ENCODE data around the gene BTBD9. TPM values are rescaled to one million over a fixed set of nuclear protein-coding genes. Genes with fewer than 3 reads are reported as not detected.

Gene BTBD9
- total and polyA plus RNA-seq, 4 donors: 8.7 to 73.9 (median 28.3) TPM

DNA sequence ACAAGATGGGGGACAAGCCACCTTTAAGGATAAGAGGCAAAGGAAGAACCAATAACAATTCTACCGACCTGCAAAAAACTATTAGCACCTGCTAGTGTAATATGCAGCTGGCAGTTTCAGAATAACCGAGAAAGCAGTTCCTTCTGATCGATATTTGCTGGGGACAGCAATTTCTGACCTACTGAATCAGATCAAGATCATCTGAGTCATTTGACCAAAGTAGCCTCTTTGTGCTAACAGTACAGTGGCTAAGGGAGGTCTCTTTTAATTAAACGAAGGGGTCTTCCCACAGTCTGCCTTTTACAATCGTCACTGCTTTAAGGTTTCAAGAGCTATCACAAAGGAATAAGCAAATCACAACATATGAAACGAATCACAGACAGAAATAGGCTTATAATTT is 318.9 kb downstream of the BTBD9 start:
- no peak overlapping the region for H3K9ac ChIP-seq (ENCODE audit: insufficient read depth in 1 of 2, low read length in 2 of 2)
- peaks cover 0 to 19% (median 14%) of the 10 kb centered on the region in 5 donors for H3K4me1 ChIP-seq (ENCODE audit: control insufficient read depth in 5 of 5, insufficient read depth in 5 of 5, low read length in 5 of 5)
- H3K36me3 ChIP-seq (ENCODE audit: control insufficient read depth in 4 of 4, insufficient read depth in 4 of 4, low read length in 4 of 4): no peaks in the 10 kb centered on the region
- no peak for ATAC-seq (ENCODE audit: insufficient read depth, low FRiP score)
- H3K4me3 ChIP-seq: no peak overlapping the region
- no peak for DNase-seq
- H3K9me3 ChIP-seq (ENCODE audit: control insufficient read depth in 4 of 4, insufficient read depth in 3 of 4, low read length in 3 of 4): no peaks in the 10 kb centered on the region
- TF ChIP-seq CTCF (IDR thresholded peaks at IDR 0.05; ENCODE audit: control extremely low read depth, extremely low read depth): no peak
- no peaks in the 10 kb centered on the region for H3K27me3 ChIP-seq (ENCODE audit: control insufficient read depth in 3 of 3, insufficient read depth in 3 of 3, low read length in 2 of 3)
- 83 to 88% methylated on average over 6 of the region's 6 CpGs for WGBS, 2 donors
- no peak overlapping the region for H3K27ac ChIP-seq (ENCODE audit: low read depth in 1 of 2, low read length in 1 of 2)

GRCh38 chr6:38320358-38320757 is 319.4 kb downstream of the BTBD9 start:
- H3K9ac ChIP-seq (ENCODE audit: insufficient read depth in 1 of 2, low read length in 2 of 2): no peak overlapping the region
- H3K27me3 ChIP-seq (ENCODE audit: control insufficient read depth in 3 of 3, insufficient read depth in 3 of 3, low read length in 2 of 3): no peaks in the 10 kb centered on the region
- no peak overlapping the region for H3K4me3 ChIP-seq
- DNase-seq (no peak), ATAC-seq (ENCODE audit: insufficient read depth, low FRiP score) (no peak)
- TF ChIP-seq CTCF (IDR thresholded peaks at IDR 0.05; ENCODE audit: control extremely low read depth, extremely low read depth): no peak
- H3K9me3 ChIP-seq (ENCODE audit: control insufficient read depth in 4 of 4, insufficient read depth in 3 of 4, low read length in 3 of 4): no peaks in the 10 kb centered on the region
- H3K4me1 ChIP-seq (ENCODE audit: control insufficient read depth in 5 of 5, insufficient read depth in 5 of 5, low read length in 5 of 5): peaks cover 0 to 19% (median 14%) of the 10 kb centered on the region in 5 donors
- H3K27ac ChIP-seq (ENCODE audit: low read depth in 1 of 2, low read length in 1 of 2): no peak overlapping the region
- whole genome bisulfite sequencing, 2 donors: 70 to 77% methylated on average over 3 of the region's 3 CpGs
- H3K36me3 ChIP-seq (ENCODE audit: control insufficient read depth in 4 of 4, insufficient read depth in 4 of 4, low read length in 4 of 4): no peaks in the 10 kb centered on the region

GRCh38 chr6:38319256-38320212 is 320.2 kb downstream of the BTBD9 start:
- ATAC-seq (ENCODE audit: insufficient read depth, low FRiP score): no peak
- no peak overlapping the region for H3K4me3 ChIP-seq
- H3K27ac ChIP-seq (ENCODE audit: low read depth in 1 of 2, low read length in 1 of 2): no peak overlapping the region
- H3K9ac ChIP-seq (ENCODE audit: insufficient read depth in 1 of 2, low read length in 2 of 2): no peak overlapping the region
- no peaks in the 10 kb centered on the region for H3K9me3 ChIP-seq (ENCODE audit: control insufficient read depth in 4 of 4, insufficient read depth in 3 of 4, low read length in 3 of 4)
- no peak for DNase-seq
- no peak for TF ChIP-seq CTCF (IDR thresholded peaks at IDR 0.05; ENCODE audit: control extremely low read depth, extremely low read depth)
- peaks cover 0 to 19% (median 14%) of the 10 kb centered on the region in 5 donors for H3K4me1 ChIP-seq (ENCODE audit: control insufficient read depth in 5 of 5, insufficient read depth in 5 of 5, low read length in 5 of 5)
- H3K27me3 ChIP-seq (ENCODE audit: control insufficient read depth in 3 of 3, insufficient read depth in 3 of 3, low read length in 2 of 3): no peaks in the 10 kb centered on the region
- no peaks in the 10 kb centered on the region for H3K36me3 ChIP-seq (ENCODE audit: control insufficient read depth in 4 of 4, insufficient read depth in 4 of 4, low read length in 4 of 4)
- WGBS, 2 donors: 86 to 91% methylated on average over 11 of the region's 11 CpGs
